GM20000 (cell line): ENCODE results near the gene PDGFRB.

Experiments
- DNase-seq: peaks from one replicate; pipeline ENCODE4 v3.0.0; 2012; ENCODE audit warnings: low spot score
- CTCF ChIP-seq: IDR thresholded peaks from 2 replicates; pipeline ENCODE4 v1.5.1; 2012; ENCODE audit warnings: mild to moderate bottlenecking, control low read depth; ENCODE audit errors: extremely low read depth, missing control alignments

PDGFRB gene

GRCh38 chr5:150117945-150118560 is 37.6 kb downstream of the PDGFRB start:
- TF ChIP-seq CTCF, result no peak
- DNase-seq, result no peak

GRCh38 chr5:150116667-150117400 is 38.8 kb downstream of the PDGFRB start:
- DNase-seq, result no peak
- TF ChIP-seq CTCF, result no peak

GRCh38 chr5:150114773-150115408 is 40.8 kb downstream of the PDGFRB start:
- TF ChIP-seq CTCF, result no peak
- DNase-seq, result no peak

- DNase-seq, result no peak
Observed at GRCh38 chr5:150114102-150114641, 41.5 kb downstream of the PDGFRB start.

GRCh38 chr5:150113047-150113744 is 42.4 kb downstream of the PDGFRB start:
- TF ChIP-seq CTCF, result no peak
- DNase-seq, result no peak

More at GRCh38 chr5:150114102-150114641, 41.5 kb downstream of the PDGFRB start:
- no peak for TF ChIP-seq CTCF

- peak; percentile 3 for DNase-seq
Observed at GRCh38 chr5:150112201-150113046, 43.2 kb downstream of the PDGFRB start.

More at GRCh38 chr5:150112201-150113046, 43.2 kb downstream of the PDGFRB start:
- TF ChIP-seq CTCF, result no peak
